ENCODE data around the gene CELA2B.
"Not testable (repeated sequence)": the region's sequence is repeated elsewhere in the genome, so short reads cannot be mapped to it uniquely, and the experiment has no call there.

The CELA2B gene

GRCh38 chr1:15465674-15466073 is 10.2 kb upstream of the CELA2B start:
- no peak for DNase-seq (ENCODE audit: low read depth in 3 of 3, low spot score in 1 of 3)

- DNase-seq (ENCODE audit: low read depth in 3 of 3, low spot score in 1 of 3): not testable (repeated sequence)
Measured at GRCh38 chr1:15466955-15467625, 8.8 kb upstream of the CELA2B start.

GRCh38 chr1:15468145-15468544 is 7.8 kb upstream of the CELA2B start:
- DNase-seq (ENCODE audit: low read depth in 3 of 3, low spot score in 1 of 3): no peak

- no peak for DNase-seq (ENCODE audit: low read depth in 3 of 3, low spot score in 1 of 3)
Measured at GRCh38 chr1:15469361-15469760, 6.5 kb upstream of the CELA2B start.

- not testable (repeated sequence) for DNase-seq (ENCODE audit: low read depth in 3 of 3, low spot score in 1 of 3)
Measured at GRCh38 chr1:15469821-15470448, 6.0 kb upstream of the CELA2B start.

GRCh38 chr1:15471067-15471466 is 4.8 kb upstream of the CELA2B start:
- not testable (repeated sequence) for DNase-seq (ENCODE audit: low read depth in 3 of 3, low spot score in 1 of 3)

- not testable (repeated sequence) for DNase-seq (ENCODE audit: low read depth in 3 of 3, low spot score in 1 of 3)
Measured at GRCh38 chr1:15471723-15472122, 4.2 kb upstream of the CELA2B start.

- DNase-seq (ENCODE audit: low read depth in 3 of 3, low spot score in 1 of 3): no peak
Measured at GRCh38 chr1:15472587-15472986, 3.3 kb upstream of the CELA2B start.

- no peak for DNase-seq (ENCODE audit: low read depth in 3 of 3, low spot score in 1 of 3)
Measured at GRCh38 chr1:15476927-15477326, 1.0 kb downstream of the CELA2B start.

GRCh38 chr1:15477646-15478212 is 1.8 kb downstream of the CELA2B start:
- DNase-seq (ENCODE audit: low read depth in 3 of 3, low spot score in 1 of 3): no peak

DNA sequence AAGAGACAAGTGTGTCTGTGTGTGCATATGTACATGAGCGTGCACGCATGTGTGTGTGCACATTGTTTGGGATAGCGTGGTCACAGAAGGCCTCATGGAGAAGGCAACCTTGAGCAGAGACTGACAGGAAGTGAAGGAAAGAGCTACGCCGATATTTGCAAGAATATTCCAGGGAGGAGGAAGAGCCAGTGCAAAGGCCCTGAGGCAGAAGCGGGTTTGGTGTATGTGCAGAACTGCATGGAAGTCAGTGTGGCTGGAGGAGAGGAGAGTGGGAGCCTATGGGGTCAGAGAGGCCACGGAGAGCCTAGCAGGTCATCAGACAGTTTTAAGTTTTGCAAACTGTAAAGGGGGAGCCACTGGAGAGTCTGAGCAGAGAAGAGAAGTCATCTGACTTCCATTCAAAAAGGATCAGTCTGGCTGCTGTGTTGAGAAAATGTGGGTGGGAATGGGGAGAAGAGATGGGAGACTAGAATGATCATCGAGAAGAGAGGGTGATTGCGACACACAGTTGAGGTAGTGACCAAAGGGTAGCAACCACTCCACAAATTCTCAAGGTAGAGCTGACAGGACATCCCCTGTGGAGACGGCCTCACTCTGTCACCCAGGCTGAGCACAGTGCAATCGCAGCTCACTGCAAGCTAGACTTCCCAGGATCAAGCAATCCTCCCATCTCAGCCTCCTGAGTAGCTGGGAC is 3.9 kb downstream of the CELA2B start:
- no peak for DNase-seq (ENCODE audit: low read depth in 3 of 3, low spot score in 1 of 3)

DNA sequence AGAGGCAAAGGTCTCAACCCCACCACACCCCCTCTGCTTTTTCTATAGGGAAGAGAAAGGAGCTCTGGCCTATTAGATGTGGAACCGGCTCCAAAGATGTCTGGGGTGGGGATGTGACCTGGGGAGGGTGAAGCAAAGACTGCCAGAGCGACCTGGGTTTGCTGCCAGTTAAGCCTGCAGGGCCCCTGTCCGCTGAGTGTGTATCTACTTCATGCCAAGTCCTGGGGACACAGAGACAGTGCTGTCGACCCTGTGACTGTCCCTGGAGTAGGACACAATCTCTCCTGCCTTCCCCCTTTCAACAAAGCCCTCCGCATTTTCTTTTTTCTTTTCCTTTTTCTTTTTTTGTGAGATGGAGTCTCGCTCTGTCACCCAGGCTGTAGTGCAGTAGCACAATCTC is 6.6 kb downstream of the CELA2B start:
- DNase-seq (ENCODE audit: low read depth in 3 of 3, low spot score in 1 of 3): not testable (repeated sequence)

DNA sequence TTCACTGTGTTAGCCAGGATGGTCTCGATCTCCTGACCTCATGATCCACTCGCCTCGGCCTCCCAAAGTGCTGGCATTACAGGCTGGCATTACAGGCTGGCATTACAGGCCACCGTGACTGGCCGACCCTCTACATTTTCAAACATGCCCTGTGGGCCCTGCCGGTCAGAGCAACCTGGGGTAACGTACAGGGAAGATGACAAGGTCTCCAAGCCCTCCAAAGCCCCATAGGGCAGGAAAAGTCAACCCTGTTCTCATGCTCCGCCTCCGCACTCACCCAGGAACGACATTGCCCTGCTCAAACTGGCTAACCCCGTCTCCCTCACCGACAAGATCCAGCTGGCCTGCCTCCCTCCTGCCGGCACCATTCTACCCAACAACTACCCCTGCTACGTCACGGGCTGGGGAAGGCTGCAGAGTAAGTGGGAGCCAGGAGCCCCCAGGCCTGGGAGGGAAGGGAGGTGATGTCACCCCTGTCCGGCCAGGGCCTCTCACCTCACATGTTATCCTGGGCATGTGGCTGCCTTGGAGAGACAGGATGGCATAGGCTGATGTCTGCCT is 7.2 kb downstream of the CELA2B start:
- not testable (repeated sequence) for DNase-seq (ENCODE audit: low read depth in 3 of 3, low spot score in 1 of 3)

DNA sequence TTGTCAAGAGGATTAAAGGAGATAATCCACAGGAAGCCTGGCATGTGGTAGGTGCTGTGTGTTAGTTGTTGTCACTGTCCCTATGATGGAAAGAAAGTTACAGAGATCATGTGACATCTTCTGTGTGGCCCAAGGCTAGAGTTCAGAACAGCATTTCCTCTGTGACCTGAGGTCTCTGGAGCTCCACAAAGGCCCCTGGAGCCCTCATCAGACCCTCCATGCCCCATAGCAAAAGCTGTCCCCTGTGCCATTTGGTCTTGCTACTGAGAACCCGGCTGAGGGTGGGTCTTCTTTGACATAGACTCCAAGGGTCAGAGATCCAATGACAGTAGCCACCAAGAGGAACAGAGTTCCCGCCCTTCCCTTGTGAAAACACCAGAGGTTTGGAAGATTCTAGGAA is 8.1 kb downstream of the CELA2B start:
- DNase-seq (ENCODE audit: low read depth in 3 of 3, low spot score in 1 of 3): no peak

GRCh38 chr1:15484443-15484842 is 8.5 kb downstream of the CELA2B start:
- DNase-seq (ENCODE audit: low read depth in 3 of 3, low spot score in 1 of 3): not testable (repeated sequence)

DNA sequence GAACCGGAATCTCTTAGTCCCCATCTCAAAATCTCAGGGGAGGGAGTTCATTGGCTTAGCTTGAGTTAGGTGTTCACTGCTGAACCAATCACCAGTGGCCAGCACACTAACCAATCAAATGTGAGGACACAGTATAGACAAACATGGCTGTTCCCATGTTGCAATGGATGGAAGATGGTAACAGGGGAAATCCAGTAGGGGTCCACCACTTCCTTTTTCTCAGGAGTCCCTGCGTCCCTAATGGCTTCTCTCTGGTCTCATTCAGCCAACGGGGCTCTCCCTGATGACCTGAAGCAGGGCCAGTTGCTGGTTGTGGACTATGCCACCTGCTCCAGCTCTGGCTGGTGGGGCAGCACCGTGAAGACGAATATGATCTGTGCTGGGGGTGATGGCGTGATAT is 9.7 kb downstream of the CELA2B start:
- no peak for DNase-seq (ENCODE audit: low read depth in 3 of 3, low spot score in 1 of 3)

DNA sequence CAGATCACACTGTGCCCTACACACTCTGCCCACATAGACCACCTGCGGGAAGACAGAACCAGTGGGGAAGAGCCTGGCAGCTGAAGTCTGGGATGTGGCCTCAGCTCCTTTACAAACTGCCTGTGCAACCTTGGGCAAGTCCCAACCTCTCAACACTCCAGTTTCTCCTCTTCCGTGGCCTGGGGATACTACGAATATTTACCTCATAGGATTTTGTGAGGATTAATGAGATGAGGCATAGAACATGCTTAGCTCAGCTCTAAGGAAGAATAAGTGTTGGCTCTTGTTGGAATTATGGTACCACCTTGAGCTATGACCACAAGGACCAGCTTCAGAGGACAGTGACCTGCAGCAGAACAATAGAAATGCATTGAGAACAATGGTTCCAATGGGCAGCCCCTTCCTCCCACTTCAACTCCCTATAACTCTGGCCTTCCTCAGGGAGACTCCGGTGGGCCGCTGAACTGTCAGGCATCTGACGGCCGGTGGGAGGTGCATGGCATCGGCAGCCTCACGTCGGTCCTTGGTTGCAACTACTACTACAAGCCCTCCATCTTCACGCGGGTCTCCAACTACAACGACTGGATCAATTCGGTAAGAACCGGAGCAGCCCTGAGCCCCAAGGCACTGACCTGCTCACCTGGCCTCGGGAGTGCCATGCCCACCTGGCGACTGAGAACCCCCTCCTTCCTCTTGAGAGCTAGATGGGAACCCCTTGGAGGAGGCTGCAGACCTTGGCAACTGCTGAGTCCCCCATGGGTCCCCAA is 11.1 kb downstream of the CELA2B start:
- not testable (repeated sequence) for DNase-seq (ENCODE audit: low read depth in 3 of 3, low spot score in 1 of 3)

DNA sequence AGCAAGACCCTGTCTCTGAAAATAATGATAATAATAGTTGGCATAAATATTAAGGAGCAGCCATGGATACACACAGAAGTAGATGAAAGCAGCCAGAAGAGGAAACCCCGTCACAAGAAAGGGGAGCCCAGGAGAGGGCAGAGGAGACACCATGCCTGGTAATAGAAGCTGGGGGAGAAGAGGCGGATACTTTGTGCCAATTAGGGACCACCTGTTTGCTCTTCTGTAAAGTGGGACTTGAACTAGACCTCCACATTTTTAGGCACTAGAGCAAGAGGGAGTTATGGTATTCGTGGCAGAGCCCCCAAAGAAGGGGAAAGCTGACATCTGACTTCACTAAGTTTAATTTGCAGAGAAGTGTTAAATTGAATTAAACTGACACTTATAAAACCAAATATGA is 12.5 kb downstream of the CELA2B start:
- DNase-seq (ENCODE audit: low read depth in 3 of 3, low spot score in 1 of 3): no peak

GRCh38 chr1:15489052-15489736 is 13.3 kb downstream of the CELA2B start:
- no peak for DNase-seq (ENCODE audit: low read depth in 3 of 3, low spot score in 1 of 3)

- not testable (repeated sequence) for DNase-seq (ENCODE audit: low read depth in 3 of 3, low spot score in 1 of 3)
Measured at GRCh38 chr1:15491010-15491409, 15.1 kb downstream of the CELA2B start.

Data from stimulated activated CD4-positive, alpha-beta T cell treated with anti-CD3 and anti-CD28 coated beads, TNF-alpha, amount 100 ng/mL, for 1 hour (primary cell).